T47D (cell line): ENCODE measurements around the gene ACSF3.

Source experiments
- DNase-seq, 2 experiments: peaks; one replicate each; pipeline versions ENCODE4 v3.0.0 to v3.0.0-alpha.2; 2011 to 2012; ENCODE audit warnings: low read depth in 1 of 2, low spot score in 1 of 2
- JUND ChIP-seq: IDR thresholded peaks from 2 replicates; pipeline ENCODE4 v1.6.1; 2012; ENCODE audit warnings: low read depth
- in situ Hi-C: cut with HindIII; loops from 2 replicates; pipeline ENCODE4 v1.10.0; 2016; ENCODE audit warnings: low sequenced_read_pairs, low pct_unique_long_range_greater_than_20kb

Gene ACSF3

GRCh38 chr16:89147085-89147817 is 53.6 kb downstream of the ACSF3 start:
- no peak for DNase-seq
- TF ChIP-seq JUND, result no peak
- in situ Hi-C loops, result no loop called here

GRCh38 chr16:89149386-89149785 is 55.7 kb downstream of the ACSF3 start:
- TF ChIP-seq JUND, result no peak
- in situ Hi-C loops, result no loop called here
- DNase-seq, result peak in 1 of 2 experiments; percentile 48

GRCh38 chr16:89150090-89150835 is 56.6 kb downstream of the ACSF3 start:
- DNase-seq, result no peak
- in situ Hi-C loops, result no loop called here

GRCh38 chr16:89150981-89151380 is 57.3 kb downstream of the ACSF3 start:
- no peak for DNase-seq
- TF ChIP-seq JUND, result no peak
- in situ Hi-C loops, result no loop called here

More at GRCh38 chr16:89150090-89150835, 56.6 kb downstream of the ACSF3 start:
- no peak for TF ChIP-seq JUND

GRCh38 chr16:89152831-89153700 is 59.4 kb downstream of the ACSF3 start:
- TF ChIP-seq JUND, result no peak
- in situ Hi-C loops, result no loop called here
- peak; percentile 51 to 73 for DNase-seq

GRCh38 chr16:89153848-89154271 is 60.2 kb downstream of the ACSF3 start:
- peak; percentile 82 to 92 for DNase-seq
- no peak for TF ChIP-seq JUND
- in situ Hi-C loops, result no loop called here

GRCh38 chr16:89154390-89155183 is 60.9 kb downstream of the ACSF3 start:
- in situ Hi-C loops, result no loop called here
- DNase-seq, result no peak
- no peak for TF ChIP-seq JUND

GRCh38 chr16:89155184-89155679 is 61.6 kb downstream of the ACSF3 start:
- DNase-seq, result no peak
- TF ChIP-seq JUND, result no peak
- in situ Hi-C loops, result no loop called here

GRCh38 chr16:89155851-89156739 is 62.4 kb downstream of the ACSF3 start:
- no peak for DNase-seq
- in situ Hi-C loops, result no loop called here

GRCh38 chr16:89156740-89157645 is 63.3 kb downstream of the ACSF3 start:
- DNase-seq, result no peak
- in situ Hi-C loops, result no loop called here
- TF ChIP-seq JUND, result no peak

More at GRCh38 chr16:89155851-89156739, 62.4 kb downstream of the ACSF3 start:
- no peak for TF ChIP-seq JUND
